AG09309 (cell line): ENCODE results near the gene PKP4.

Experiments
- DNase-seq: peaks from one replicate; pipeline ENCODE4 v3.0.0-alpha.2; 2010; ENCODE audit warnings: low read depth
- H3K4me3 ChIP-seq: 2 replicates; pipeline ENCODE4 v1.5.1; 2011; ENCODE audit warnings: mild to moderate bottlenecking, low read depth, low read length, moderate library complexity; ENCODE audit not compliant: control insufficient read depth
- TF ChIP-seq, protein P1 (sequence below): IDR thresholded peaks from 2 replicates; pipeline ENCODE4 v1.5.1; 2011; ENCODE audit warnings: mild to moderate bottlenecking, low read depth, low read length, inconsistent platforms; ENCODE audit not compliant: insufficient read depth, control insufficient read depth; ENCODE audit errors: missing control alignments

Gene PKP4

DNA sequence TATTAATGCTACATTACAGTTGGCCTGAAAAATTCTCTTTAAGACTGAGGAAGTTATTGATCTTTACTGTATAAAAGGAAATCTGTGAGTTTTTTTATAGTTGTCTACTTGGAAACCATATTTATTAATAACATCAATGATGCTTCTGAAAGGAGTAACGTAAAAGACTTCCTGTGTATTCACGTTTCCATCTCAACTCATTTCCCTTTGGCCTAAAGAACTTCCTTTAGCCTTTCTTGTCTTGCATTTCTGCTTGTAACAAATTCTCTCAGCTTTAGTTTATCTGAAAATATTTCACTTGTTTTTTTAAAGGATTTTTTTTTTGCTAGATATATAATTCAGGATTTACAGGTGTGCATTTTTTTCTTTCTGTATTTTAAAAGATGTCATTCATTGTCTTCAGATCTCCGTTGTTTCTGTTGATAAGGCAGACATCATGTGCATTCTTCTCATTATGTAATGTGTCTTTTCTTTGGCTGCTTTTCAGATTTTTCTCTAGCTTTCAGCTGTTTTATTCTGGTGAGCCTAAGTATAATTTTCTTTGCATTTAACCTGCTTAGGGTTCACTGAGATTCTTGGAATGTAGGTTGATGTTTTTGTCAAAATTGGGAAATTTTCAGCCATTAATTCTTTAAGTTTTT, 179.3 kb downstream of the PKP4 start:
- no peak for DNase-seq
- H3K4me3 ChIP-seq = no peak overlapping the region
- TF ChIP-seq, protein P1, sequence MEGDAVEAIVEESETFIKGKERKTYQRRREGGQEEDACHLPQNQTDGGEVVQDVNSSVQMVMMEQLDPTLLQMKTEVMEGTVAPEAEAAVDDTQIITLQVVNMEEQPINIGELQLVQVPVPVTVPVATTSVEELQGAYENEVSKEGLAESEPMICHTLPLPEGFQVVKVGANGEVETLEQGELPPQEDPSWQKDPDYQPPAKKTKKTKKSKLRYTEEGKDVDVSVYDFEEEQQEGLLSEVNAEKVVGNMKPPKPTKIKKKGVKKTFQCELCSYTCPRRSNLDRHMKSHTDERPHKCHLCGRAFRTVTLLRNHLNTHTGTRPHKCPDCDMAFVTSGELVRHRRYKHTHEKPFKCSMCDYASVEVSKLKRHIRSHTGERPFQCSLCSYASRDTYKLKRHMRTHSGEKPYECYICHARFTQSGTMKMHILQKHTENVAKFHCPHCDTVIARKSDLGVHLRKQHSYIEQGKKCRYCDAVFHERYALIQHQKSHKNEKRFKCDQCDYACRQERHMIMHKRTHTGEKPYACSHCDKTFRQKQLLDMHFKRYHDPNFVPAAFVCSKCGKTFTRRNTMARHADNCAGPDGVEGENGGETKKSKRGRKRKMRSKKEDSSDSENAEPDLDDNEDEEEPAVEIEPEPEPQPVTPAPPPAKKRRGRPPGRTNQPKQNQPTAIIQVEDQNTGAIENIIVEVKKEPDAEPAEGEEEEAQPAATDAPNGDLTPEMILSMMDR = no peak

DNA sequence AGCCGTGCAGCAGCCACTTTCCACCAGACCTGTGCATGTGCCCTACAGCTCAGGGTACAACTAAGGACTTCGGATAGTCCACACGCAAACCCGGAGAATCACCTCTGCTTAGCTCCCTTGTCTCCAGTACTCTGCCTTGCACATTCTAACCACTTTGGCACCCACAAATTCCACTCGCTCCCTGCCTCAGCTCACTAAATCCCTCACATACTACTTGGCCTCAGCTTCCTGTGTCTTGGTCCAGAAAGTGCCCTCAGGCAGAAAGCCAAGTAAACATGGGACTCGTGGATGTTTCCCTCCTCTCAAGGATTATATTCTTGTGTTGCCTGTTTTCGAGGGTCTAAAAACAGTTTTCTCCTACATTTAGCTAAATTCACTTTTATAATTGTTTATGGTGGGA, 180.6 kb downstream of the PKP4 start:
- TF ChIP-seq, protein P1 = no peak
- no peak for DNase-seq
- no peak overlapping the region for H3K4me3 ChIP-seq

DNA sequence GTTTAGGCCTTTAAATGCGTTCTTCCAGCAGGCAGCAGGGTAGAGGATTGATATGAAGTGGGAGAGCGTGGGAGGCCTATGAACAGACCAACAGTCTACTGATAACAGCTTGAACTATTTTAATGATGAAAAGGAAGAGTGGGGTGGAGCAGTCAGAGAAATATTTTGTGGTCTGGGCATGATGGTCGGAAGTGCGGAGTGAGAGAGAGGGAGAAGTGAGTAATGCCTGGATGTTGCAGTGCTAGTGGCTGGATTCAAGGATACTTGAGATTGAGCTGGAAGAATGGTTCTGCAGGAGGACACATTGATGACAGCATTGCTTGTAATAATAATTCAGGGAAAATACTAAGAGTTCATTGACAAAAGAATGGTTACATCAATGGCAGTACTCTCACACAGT, 187.4 kb downstream of the PKP4 start:
- H3K4me3 ChIP-seq = no peak overlapping the region
- DNase-seq = peak; percentile 75
- TF ChIP-seq, protein P1 = no peak

DNA sequence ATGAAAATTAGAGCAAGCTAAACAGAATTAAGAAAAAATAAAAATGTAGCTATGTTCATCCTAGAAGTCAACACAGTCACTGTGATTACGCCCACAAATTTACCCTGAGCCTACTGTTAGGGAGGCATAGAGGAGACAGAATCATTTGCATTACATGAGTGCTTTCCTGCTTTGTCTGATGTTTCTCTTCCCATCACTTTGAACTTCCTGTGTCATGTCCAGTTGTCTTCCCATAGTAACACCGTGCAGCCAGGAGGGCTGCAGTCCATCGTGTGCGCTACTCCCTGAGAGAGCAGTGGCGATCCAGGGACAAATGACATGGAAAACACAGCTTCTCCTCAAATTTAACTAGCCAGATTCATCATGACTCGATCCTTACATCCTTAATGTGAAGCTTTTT, 188.5 kb downstream of the PKP4 start:
- DNase-seq = no peak
- H3K4me3 ChIP-seq = no peak overlapping the region

DNA sequence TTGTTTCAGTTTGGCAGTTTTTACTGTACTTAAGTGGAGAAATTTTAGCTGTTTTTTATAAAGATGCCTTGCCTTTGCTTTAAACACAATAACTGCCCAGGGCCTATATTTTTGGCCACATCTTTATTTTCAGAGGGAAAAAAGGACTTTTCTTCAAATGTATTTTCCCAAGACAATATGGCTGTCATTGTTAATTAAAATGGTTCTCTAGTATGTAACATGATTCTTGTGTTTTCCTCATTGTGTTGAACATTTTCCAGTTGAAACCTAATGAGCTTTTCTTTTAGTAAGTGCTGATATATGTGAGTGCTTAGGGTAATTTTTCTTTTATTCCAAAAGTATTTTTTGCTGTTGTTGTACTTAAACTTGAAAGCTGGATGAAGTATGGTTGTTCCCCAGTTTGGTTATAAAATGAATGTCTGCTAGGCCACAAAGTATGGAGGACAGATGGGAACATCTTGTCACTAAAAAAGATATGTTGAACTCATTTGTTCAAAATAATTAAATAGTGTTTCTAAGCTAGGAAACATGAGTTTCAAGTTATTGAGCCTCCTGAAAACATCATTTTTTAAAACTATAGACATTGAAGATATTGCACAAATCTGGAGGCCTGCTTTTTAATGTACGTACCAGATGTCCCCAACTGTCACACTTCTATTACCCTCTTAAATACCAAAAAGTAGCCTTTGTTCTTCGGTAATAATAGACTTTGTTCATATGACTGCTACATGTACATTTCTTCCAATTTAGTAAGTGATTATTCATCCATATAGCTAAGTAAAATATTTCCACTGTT, 190.9 kb downstream of the PKP4 start:
- TF ChIP-seq, protein P1 = no peak
- no peak for DNase-seq
- H3K4me3 ChIP-seq = no peak overlapping the region

More for the DNA sequence above, 188.5 kb downstream of the PKP4 start:
- TF ChIP-seq, protein P1 = no peak

DNA sequence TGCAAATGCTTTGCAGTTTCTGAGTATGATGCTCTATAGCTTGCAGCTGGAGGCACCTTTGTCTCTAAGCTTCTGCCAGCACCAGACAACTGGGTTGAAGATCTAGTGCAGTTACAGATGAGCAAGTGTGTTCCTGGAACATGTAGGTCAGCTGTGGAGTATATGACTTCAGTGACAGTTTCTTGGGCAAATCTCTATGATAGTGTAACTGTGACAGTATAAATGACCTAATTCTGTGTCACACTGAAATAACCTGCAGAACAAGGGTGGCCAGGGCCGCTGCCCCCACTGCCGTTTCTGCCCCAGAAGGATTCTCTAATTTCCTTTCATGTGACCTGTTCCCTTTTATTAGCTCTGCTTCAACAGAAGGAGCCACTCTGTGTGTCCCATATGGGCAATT, 193.1 kb downstream of the PKP4 start:
- TF ChIP-seq, protein P1 = no peak
- no peak for DNase-seq
- H3K4me3 ChIP-seq = no peak overlapping the region
